Ovary (tissue), 9 donors: ENCODE measurements around the gene EIF2B4. TPM values are rescaled to one million over a fixed set of nuclear protein-coding genes. Genes with fewer than 3 reads are reported as not detected.
A peak's percentile ranks its signal among the peaks of the same experiment; 100 is the strongest.

Experiments
- DNase-seq, 5 donors: peaks; one replicate each; pipeline ENCODE4 v3.0.0-alpha.2; 2019 to 2020
- H3K27ac ChIP-seq, 2 donors: fragments of 200-600 bp; one replicate each; pipeline versions ENCODE4 v1.5.1 to v1.8.0; 2019 to 2022
- H3K27me3 ChIP-seq: fragments of 200-600 bp; one replicate; pipeline ENCODE4 v1.8.0; 2022
- H3K36me3 ChIP-seq: fragments of 200-600 bp; sonication (generic); one replicate; pipeline ENCODE4 v1.5.1; 2019
- H3K4me1 ChIP-seq: one replicate; pipeline ENCODE4 v1.8.1; 2013; ENCODE audit warnings: mild to moderate bottlenecking, moderate library complexity; ENCODE audit not compliant: insufficient read depth
- H3K4me3 ChIP-seq: fragments of 200-600 bp; sonication (generic); one replicate; pipeline ENCODE4 v1.5.1; 2017
- H3K9me3 ChIP-seq, 2 donors: fragments of 200-600 bp in 1 of 2; sonication (generic) in 1 of 2; one replicate each; pipeline versions ENCODE4 v1.5.1 to v1.8.1; 2013 to 2019; ENCODE audit warnings: mild to moderate bottlenecking in 1 of 2, moderate library complexity in 1 of 2
- EP300 ChIP-seq: sonication (generic); formaldehyde crosslinking; IDR thresholded peaks from one replicate; pipeline ENCODE4 v1.6.1; 2017; ENCODE audit warnings: antibody characterized with exemption
- POLR2A ChIP-seq: fragments of 450-650 bp; IDR thresholded peaks from one replicate; pipeline ENCODE4 v1.6.1; 2017; ENCODE audit warnings: antibody characterized with exemption, mild to moderate bottlenecking, moderate library complexity
- WGBS, 3 donors: extraction: QIAGEN DNeasy Blood & Tissue Kit in 1 of 3; methylation state at CpG; one replicate each; pipeline versions ENCODE4 v1.1.5 to v1.1.7; 2013 to 2017; 5-methylcytosine and 5-hydroxymethylcytosine counted together
- intact Hi-C, 4 donors: fragments of 100-400 bp; cut with DNase I; formaldehyde crosslinking; loops; one replicate each; pipeline versions ENCODE4 v1.11.0 to v1.15.1; 2022 to 2023
- polyA plus RNA-seq, 2 donors: library from polyadenylated mRNA; stranded (reverse); fragments of 200-250 nt in 1 of 2; fragments of 350-450 nt in 1 of 2; fragmentation: Illumina TruSeq in 1 of 2; extraction: RNeasy Lipid Tissue Mini Kit (QIAGEN cat#74804) in 1 of 2; gene quantifications; one replicate each; pipeline ENCODE4 v1.2.3, GENCODE V29; 2013 to 2014
- total RNA-seq, 7 donors: library from RNA; depleted of rRNA in 2 of 7; stranded (reverse); fragments of >200 nt in 2 of 7; fragmentation: NEBNext Ultra II Directional in 3 of 7; extraction: Animal tissue kit (Norgen Biotek cat#: 25700) in 3 of 7; gene quantifications; one replicate each; pipeline versions ENCODE4 v1.1.0 to v1.2.4, GENCODE V29; 2016 to 2023
- TF ChIP-seq, protein P1 (sequence below), 3 donors: fragments of 450-650 bp in 2 of 3; fragments of 200-600 bp in 1 of 3; IDR thresholded peaks; one replicate each; pipeline versions ENCODE4 v1.5.1 to v1.8.0; 2016 to 2022; ENCODE audit warnings: antibody characterized with exemption in 3 of 3, mild to moderate bottlenecking in 1 of 3
- donor health status: DM: no; HTN: no; CAD: no; lungs with moderate emphysema.
- donor health status: DM: no; HTN: no; CAD: no.
- donor health status: Bipolar disorder and iron deficiency.
- donor health status: DM: yes; HTN: yes; CAD: no.
- donor health status: DM: no; HTN: no; CAD: no.
- donor health status: DM: yes; HTN: yes; CAD: no.

The EIF2B4 gene
- total and polyA plus RNA-seq, 9 donors: 28.0 to 46.8 (median 39.0) TPM

DNA sequence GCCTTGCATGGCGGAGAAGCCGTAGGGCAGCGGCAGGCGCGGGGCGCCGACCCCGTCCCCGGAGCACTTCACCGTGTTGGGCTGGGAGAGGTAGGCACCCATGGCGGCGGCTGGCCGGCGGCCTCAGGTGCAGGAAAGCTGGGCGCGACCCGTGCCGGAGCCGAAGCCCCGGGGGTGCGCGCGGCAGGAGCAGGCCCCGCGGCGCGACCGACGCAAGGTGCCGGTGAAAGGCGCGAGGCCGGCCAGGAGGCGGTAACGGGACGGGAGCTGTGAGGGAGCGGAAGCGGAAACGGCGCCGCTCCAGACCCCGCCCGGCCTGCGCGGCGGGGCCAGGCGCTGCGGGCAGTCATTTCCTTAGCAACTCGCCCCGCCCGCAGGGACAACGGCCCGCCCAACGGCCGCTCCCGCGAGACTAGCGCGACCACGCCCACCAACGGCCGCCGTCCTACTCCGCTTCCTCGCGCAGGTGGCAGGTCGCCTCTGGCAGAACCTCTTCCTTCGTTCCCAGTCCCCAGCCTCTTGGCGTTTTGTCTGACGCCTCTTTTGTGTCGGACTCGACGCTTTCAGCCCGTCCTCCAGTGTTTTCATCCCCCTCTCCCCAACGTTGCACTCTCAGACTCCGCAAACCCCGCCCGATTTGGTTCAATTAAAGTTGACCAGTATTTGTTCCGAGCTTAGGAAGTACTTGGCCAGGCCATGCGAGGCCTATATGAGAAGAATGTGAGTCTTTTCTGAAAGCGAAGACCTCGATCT, 39.4 kb upstream of the EIF2B4 start, which contains the start of gene PPM1G:
Gene PPM1G (minus strand): TSS at position 271 of the 753 bp plus-strand sequence. CDS start 169 bp downstream, at position 102.
- no peaks in the 10 kb centered on the region for H3K27me3 ChIP-seq
- TF ChIP-seq POLR2A (peak; percentile 34), EP300 (no peak)
- no peaks in the 10 kb centered on the region for H3K36me3 ChIP-seq
- peak within 1 kb of the TSS; percentile 87 for H3K4me3 ChIP-seq
- peak; percentile 93 to 97 (median 95) for DNase-seq
- intact Hi-C loops: no loop called here
- H3K9me3 ChIP-seq: no peaks in the 10 kb centered on the region
- 1% methylated on average over 41 to 82 of the region's 82 CpGs for WGBS, 3 donors
- H3K27ac ChIP-seq: peak within 1 kb of the TSS in 1 of 2 donors; percentile 64
- H3K4me1 ChIP-seq: peaks cover 5% of the 10 kb centered on the region

GRCh38 chr2:27408601-27409320, 38.6 kb upstream of the EIF2B4 start:
- no peak for TF ChIP-seq EP300
- TF ChIP-seq, protein P1, sequence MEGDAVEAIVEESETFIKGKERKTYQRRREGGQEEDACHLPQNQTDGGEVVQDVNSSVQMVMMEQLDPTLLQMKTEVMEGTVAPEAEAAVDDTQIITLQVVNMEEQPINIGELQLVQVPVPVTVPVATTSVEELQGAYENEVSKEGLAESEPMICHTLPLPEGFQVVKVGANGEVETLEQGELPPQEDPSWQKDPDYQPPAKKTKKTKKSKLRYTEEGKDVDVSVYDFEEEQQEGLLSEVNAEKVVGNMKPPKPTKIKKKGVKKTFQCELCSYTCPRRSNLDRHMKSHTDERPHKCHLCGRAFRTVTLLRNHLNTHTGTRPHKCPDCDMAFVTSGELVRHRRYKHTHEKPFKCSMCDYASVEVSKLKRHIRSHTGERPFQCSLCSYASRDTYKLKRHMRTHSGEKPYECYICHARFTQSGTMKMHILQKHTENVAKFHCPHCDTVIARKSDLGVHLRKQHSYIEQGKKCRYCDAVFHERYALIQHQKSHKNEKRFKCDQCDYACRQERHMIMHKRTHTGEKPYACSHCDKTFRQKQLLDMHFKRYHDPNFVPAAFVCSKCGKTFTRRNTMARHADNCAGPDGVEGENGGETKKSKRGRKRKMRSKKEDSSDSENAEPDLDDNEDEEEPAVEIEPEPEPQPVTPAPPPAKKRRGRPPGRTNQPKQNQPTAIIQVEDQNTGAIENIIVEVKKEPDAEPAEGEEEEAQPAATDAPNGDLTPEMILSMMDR (IDR thresholded peaks at IDR 0.05): no peak
- Histone ChIP-seq H3K36me3 (no peaks in the 10 kb centered on the region), H3K27me3 (no peaks in the 10 kb centered on the region), H3K27ac (peak overlapping the region in 1 of 2 donors; percentile 64), H3K4me1 (peaks cover 5% of the 10 kb centered on the region), H3K9me3 (no peaks in the 10 kb centered on the region), H3K4me3 (peak overlapping the region; percentile 87)
- intact Hi-C loops: no loop called here
- no peak for DNase-seq
- WGBS, 3 donors: 0 to 1% (median 1%) methylated on average over 33 of the region's 33 CpGs

GRCh38 chr2:27407798-27408491, 37.8 kb upstream of the EIF2B4 start:
- Histone ChIP-seq H3K9me3 (no peaks in the 10 kb centered on the region), H3K27ac (no peak overlapping the region), H3K4me1 (peaks cover 5% of the 10 kb centered on the region), H3K4me3 (peak overlapping the region; percentile 87), H3K27me3 (no peaks in the 10 kb centered on the region), H3K36me3 (no peaks in the 10 kb centered on the region)
- intact Hi-C loops: no loop called here
- no peak for DNase-seq
- TF ChIP-seq POLR2A: no peak
- TF ChIP-seq EP300: no peak
- TF ChIP-seq, protein P1 (IDR thresholded peaks at IDR 0.05): no peak
- 47 to 49% (median 48%) methylated on average over 16 of the region's 16 CpGs for WGBS, 3 donors

- Histone ChIP-seq H3K36me3 (no peaks in the 10 kb centered on the region), H3K27ac (no peak overlapping the region), H3K4me1 (no peaks in the 10 kb centered on the region), H3K4me3 (no peak overlapping the region), H3K27me3 (no peaks in the 10 kb centered on the region), H3K9me3 (no peaks in the 10 kb centered on the region)
- TF ChIP-seq EP300 (no peak), POLR2A (no peak)
- TF ChIP-seq, protein P1 (IDR thresholded peaks at IDR 0.05): no peak
- 91 to 96% (median 94%) methylated on average over 2 of the region's 2 CpGs for WGBS, 3 donors
- DNase-seq: no peak
- intact Hi-C loops: no loop called here
These were observed 30.4 kb upstream of the EIF2B4 start for GRCh38 chr2:27400348-27401135.
